Adrenal gland (tissue), 12 donors: ENCODE data around the gene RAPGEF3. TPM values are rescaled to one million over a fixed set of nuclear protein-coding genes. Genes with fewer than 3 reads are reported as not detected.

ENCODE experiments used
- DNase-seq, 7 donors: peaks; one replicate each; pipeline ENCODE4 v3.0.0-alpha.2; 2019 to 2020
- H3K27ac ChIP-seq, 5 donors: fragments of 200-600 bp; sonication (generic) in 4 of 5; 1 replicate in 3 of 5; 2 replicates in 2 of 5; pipeline versions ENCODE4 v1.5.1 to v1.8.0; 2016 to 2020; ENCODE audit warnings: mild to moderate bottlenecking in 1 of 5
- H3K27me3 ChIP-seq: fragments of 200-600 bp; 2 replicates; pipeline ENCODE4 v1.8.0; 2021
- H3K36me3 ChIP-seq, 2 donors: fragments of 200-600 bp; replicated peaks in 1 of 2; 1 replicate in 1 of 2; 2 replicates in 1 of 2; pipeline versions ENCODE4 v1.5.1 to v1.8.0; 2018 to 2022
- H3K4me1 ChIP-seq, 2 donors: fragments of 200-600 bp; replicated peaks in 1 of 2; 1 replicate in 1 of 2; 2 replicates in 1 of 2; pipeline versions ENCODE4 v1.5.1 to v1.8.0; 2018 to 2021
- H3K4me3 ChIP-seq, 4 donors: fragments of 200-600 bp; sonication (generic) in 3 of 4; one replicate each; pipeline ENCODE4 v1.5.1; 2016 to 2018
- H3K9me3 ChIP-seq, 3 donors: fragments of 200-600 bp; sonication (generic) in 1 of 3; replicated peaks in 1 of 3; 1 replicate in 2 of 3; 2 replicates in 1 of 3; pipeline versions ENCODE4 v1.5.1 to v1.8.0; 2016 to 2021
- POLR2A ChIP-seq, 2 donors: fragments of 450-650 bp; IDR thresholded peaks; one replicate each; pipeline ENCODE4 v1.6.1; 2017; ENCODE audit warnings: antibody characterized with exemption in 2 of 2, mild to moderate bottlenecking in 2 of 2, moderate library complexity in 1 of 2
- WGBS, 4 donors: extraction: QIAGEN DNeasy Blood & Tissue Kit in 2 of 4; methylation state at CpG; one replicate each; pipeline versions ENCODE4 v1.1.5 to v1.1.7; 2013 to 2017; 5-methylcytosine and 5-hydroxymethylcytosine counted together
- intact Hi-C, 2 donors: fragments of 100-400 bp; cut with DNase I; formaldehyde crosslinking; loops; one replicate each; pipeline versions ENCODE4 v1.14.1 to v1.15.0; 2022 to 2023
- polyA plus RNA-seq, 3 donors: library from polyadenylated mRNA; stranded (reverse); fragments of 200-250 nt in 2 of 3; fragments of 350-450 nt in 1 of 3; fragmentation: Illumina TruSeq in 1 of 3; extraction: RNeasy Lipid Tissue Mini Kit (QIAGEN cat#74804) in 1 of 3; gene quantifications; one replicate each; pipeline ENCODE4 v1.2.3, GENCODE V29; 2013 to 2014
- total RNA-seq, 9 donors: library from RNA; depleted of rRNA in 4 of 9; stranded (reverse); fragments of >200 nt in 4 of 9; fragments of 120-200 nt in 1 of 9; fragmentation: NEBNext Ultra II Directional in 1 of 9; extraction: Animal tissue kit (Norgen Biotek cat#: 25700) in 1 of 9; gene quantifications; one replicate each; pipeline versions ENCODE4 v1.1.0 to v1.2.4, GENCODE V29; 2013 to 2023
- TF ChIP-seq, protein P1 (sequence below), 6 experiments: fragments of 450-650 bp in 4 of 6; fragments of 200-600 bp in 2 of 6; sonication (generic) in 1 of 6; IDR thresholded peaks; 1 replicate in 5 of 6; 2 replicates in 1 of 6; pipeline versions ENCODE4 v1.5.1 to v1.8.0; 2016 to 2021; ENCODE audit warnings: antibody characterized with exemption in 6 of 6, mild to moderate bottlenecking in 2 of 6, moderate library complexity in 1 of 6
- donor health status: healthy with polysubstance abuse.
- donor health status: Bipolar disorder and iron deficiency.
- donor health status: DM: yes; HTN: yes; CAD: no.
- donor health status: DM: no; HTN: no; CAD: no.
- donor health status: DM: no; HTN: no; CAD: no.
- donor health status: DM: yes; HTN: yes; CAD: no.

RAPGEF3 gene
- total and polyA plus RNA-seq, 12 donors: 1.4 to 69.4 (median 9.3) TPM

DNA sequence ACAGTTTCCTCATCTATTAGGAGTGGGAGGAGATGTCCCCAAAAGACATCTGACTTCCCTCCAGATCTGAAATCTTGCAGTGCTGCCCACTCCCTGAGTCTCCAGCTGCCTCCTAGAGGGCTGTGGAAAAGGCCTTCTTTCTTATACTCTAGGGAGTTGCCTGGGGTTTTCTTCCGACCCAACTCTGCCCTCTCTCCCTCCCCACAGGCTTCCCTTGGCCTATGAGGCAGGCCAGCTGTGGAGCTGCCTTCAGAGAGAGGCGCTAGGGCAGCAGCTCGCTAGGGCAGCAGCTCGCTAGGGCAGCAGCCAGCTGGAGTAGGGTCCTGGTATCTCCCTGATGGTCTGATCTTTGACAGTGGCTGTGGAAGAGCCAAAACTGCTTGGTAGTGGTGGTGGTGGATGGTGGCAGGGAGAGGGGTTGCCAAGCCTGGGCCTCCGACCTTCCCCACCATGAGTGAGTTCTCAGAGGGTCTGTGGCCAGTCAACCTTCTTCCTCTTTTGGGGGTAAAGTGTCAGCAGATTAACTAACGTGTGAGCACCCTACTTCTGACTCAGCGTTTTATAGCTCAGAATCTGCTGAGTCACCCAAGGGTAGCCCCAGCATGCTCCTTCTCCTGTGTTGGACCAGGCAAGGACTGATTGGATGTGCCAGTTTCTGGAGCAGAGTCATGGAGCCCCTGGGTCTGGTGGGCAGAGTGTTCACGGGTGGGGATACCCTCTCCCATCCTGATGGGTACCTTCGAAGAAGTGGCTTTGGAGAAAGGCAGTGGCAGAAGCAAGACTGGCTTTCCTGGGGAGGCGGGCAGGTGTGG is 16.6 kb upstream of the RAPGEF3 start:
- peak in 5 of 7 donors; percentile 50 to 74 (median 63) for DNase-seq
- H3K9me3 ChIP-seq: no peaks in the 10 kb centered on the region
- WGBS, 4 donors: 70 to 74% (median 72%) methylated on average over 8 to 10 of the region's 10 CpGs
- no peak overlapping the region for H3K4me3 ChIP-seq
- H3K4me1 ChIP-seq: peaks cover 42 to 66% of the 10 kb centered on the region in 2 donors
- peak overlapping the region; percentile 22 to 83 (median 72) for H3K27ac ChIP-seq
- TF ChIP-seq POLR2A (IDR thresholded peaks at IDR 0.05): no peak
- TF ChIP-seq, protein P1, sequence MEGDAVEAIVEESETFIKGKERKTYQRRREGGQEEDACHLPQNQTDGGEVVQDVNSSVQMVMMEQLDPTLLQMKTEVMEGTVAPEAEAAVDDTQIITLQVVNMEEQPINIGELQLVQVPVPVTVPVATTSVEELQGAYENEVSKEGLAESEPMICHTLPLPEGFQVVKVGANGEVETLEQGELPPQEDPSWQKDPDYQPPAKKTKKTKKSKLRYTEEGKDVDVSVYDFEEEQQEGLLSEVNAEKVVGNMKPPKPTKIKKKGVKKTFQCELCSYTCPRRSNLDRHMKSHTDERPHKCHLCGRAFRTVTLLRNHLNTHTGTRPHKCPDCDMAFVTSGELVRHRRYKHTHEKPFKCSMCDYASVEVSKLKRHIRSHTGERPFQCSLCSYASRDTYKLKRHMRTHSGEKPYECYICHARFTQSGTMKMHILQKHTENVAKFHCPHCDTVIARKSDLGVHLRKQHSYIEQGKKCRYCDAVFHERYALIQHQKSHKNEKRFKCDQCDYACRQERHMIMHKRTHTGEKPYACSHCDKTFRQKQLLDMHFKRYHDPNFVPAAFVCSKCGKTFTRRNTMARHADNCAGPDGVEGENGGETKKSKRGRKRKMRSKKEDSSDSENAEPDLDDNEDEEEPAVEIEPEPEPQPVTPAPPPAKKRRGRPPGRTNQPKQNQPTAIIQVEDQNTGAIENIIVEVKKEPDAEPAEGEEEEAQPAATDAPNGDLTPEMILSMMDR (IDR thresholded peaks at IDR 0.05): no peak
- intact Hi-C loops: loop anchor here in 1 of 2 donors (5.0 kb wide), 1 partner anchor 33 kb away; no protein-coding TSS in a partner anchor
- H3K36me3 ChIP-seq: no peaks in the 10 kb centered on the region
- H3K27me3 ChIP-seq: no peaks in the 10 kb centered on the region

DNA sequence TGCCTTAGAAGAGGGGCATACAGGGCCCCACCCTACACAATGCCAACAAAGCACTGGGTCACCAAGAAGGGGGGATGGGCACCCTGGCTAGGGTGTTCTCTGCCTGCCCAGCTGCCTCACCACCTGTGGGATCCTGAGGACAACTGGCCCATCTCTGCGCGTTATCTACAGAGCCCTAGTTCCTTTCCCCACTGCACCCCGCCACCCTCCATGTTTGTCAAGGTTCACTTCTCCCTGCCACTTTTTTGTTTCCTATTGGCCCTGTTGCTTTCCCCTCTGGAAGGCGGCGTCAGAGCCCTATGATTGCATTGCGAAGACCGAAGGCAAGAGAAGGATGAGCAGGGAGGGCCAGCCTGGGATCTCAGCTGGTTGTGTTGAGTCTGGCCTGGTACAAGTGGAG is 16.0 kb upstream of the RAPGEF3 start:
- TF ChIP-seq, protein P1 (IDR thresholded peaks at IDR 0.05): no peak
- TF ChIP-seq POLR2A (IDR thresholded peaks at IDR 0.05): no peak
- Histone ChIP-seq H3K27me3 (no peaks in the 10 kb centered on the region), H3K9me3 (no peaks in the 10 kb centered on the region), H3K36me3 (no peaks in the 10 kb centered on the region), H3K4me3 (no peak overlapping the region), H3K4me1 (peaks cover 42 to 67% of the 10 kb centered on the region in 2 donors), H3K27ac (peak overlapping the region; percentile 22 to 83 (median 72))
- intact Hi-C loops: loop anchor here in 1 of 2 donors (5.0 kb wide), 1 partner anchor 32 kb away; no protein-coding TSS in a partner anchor
- no peak for DNase-seq
- whole genome bisulfite sequencing, 4 donors: 90 to 96% (median 96%) methylated on average over 7 of the region's 7 CpGs

DNA sequence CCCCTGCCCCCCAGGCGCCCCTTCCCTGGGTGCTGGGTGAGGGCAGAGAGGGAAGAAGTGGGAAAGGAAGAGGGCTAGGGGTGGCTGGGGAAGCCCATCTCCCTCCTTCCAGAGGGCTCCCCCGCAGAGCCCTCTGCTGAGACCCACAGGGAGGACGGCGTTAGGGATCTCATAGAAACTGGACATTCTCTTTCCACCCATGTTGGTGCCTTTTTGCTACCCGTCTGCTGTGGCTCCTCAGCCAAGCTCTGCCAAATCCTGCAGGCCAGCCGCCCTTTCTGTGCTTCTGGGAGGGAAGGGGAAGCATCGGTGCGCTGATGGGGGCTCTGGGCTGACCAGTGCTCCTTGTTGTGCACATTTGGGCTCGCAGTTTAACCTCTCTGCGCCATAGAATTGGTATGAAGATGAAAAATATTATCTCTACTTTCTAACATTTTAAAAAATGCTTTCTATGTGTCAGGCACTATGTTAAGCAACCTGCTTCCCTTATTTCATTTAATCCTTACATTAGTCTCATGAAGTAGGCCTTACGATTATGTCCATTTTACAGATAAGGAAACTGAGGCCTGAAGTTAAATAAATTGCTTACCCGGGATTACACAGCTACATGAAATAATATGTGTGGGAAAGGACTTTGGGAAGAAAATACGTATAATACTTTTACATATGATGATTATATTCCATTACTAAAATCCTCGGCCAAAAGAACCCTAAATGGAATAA is 15.3 kb upstream of the RAPGEF3 start:
- intact Hi-C loops: no loop called here
- H3K36me3 ChIP-seq: no peaks in the 10 kb centered on the region
- peaks cover 42 to 63% of the 10 kb centered on the region in 2 donors for H3K4me1 ChIP-seq
- H3K27me3 ChIP-seq: no peaks in the 10 kb centered on the region
- no peak for DNase-seq
- H3K4me3 ChIP-seq: peak overlapping the region; percentile 57 to 78 (median 64)
- peak overlapping the region in 4 of 5 donors; percentile 74 to 87 (median 84) for H3K27ac ChIP-seq
- H3K9me3 ChIP-seq: no peaks in the 10 kb centered on the region
- 54 to 83% (median 65%) methylated on average over 8 to 14 of the region's 14 CpGs for WGBS, 4 donors
- no peak for TF ChIP-seq POLR2A (IDR thresholded peaks at IDR 0.05)
- TF ChIP-seq, protein P1 (IDR thresholded peaks at IDR 0.05): no peak
